HG03060 (cell line): ENCODE results near the gene FGG.

Experiments used
- ATAC-seq: cut with Tn5 transposase; IDR thresholded peaks from one replicate; pipeline ENCODE4 v1.9.1; 2021; ENCODE audit warnings: low read depth, moderate number of reproducible peaks; ENCODE audit not compliant: unreplicated experiment

The FGG gene

GRCh38 chr4:154559494-154560418, 52.7 kb downstream of the FGG start:
- peak; percentile 80 for ATAC-seq

GRCh38 chr4:154559141-154559493, 53.3 kb downstream of the FGG start:
- no peak for ATAC-seq
